Fibroblast of skin of left biceps (primary cell): ENCODE results near the gene ZIC4.

Experiments used
- DNase-seq, 2 experiments: peaks; one replicate each; pipeline ENCODE4 v3.0.0-alpha.2; 2013; ENCODE audit warnings: low read depth in 2 of 2

The ZIC4 gene

GRCh38 chr3:147354623-147355022 is 51.7 kb downstream of the ZIC4 start:
- DNase-seq, result no peak

DNA sequence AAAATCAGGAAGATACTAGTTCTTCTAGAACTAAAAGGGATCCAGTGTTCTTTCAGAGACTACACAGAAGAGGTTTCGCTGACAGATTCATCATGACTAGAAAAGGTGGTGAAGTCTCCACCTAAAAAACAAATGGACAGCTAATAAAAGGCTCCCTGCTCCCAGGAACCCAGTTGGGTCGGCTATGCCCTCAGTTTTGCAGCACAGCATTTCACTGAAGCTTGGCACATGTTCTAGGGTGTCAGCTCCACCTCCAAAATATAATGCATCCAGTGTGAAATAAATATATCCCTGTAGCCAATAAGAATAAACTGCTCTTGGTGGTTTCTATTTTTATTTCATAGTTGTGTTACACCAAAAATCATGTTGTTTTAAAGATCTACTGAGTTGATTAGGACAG is 55.0 kb downstream of the ZIC4 start:
- no peak for DNase-seq

DNA sequence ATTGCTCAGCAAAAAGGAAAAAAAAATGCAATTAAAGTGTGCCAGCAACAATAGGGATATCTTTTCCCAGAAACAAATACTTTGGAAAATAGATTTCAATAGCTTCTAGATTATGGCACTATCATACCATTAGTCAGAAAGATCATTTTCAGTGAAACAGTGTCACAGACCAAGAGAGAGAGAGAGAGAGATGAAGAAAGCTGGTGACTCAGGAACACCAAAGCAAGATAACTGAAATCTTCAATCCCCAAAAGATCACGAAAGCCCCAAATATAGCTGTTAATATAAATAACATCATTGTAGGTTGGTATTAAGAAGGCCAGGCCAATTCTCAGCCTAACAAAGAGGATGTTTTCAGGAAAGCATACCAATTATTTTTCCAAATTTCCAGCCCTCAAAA is 57.4 kb downstream of the ZIC4 start:
- DNase-seq, result no peak

DNA sequence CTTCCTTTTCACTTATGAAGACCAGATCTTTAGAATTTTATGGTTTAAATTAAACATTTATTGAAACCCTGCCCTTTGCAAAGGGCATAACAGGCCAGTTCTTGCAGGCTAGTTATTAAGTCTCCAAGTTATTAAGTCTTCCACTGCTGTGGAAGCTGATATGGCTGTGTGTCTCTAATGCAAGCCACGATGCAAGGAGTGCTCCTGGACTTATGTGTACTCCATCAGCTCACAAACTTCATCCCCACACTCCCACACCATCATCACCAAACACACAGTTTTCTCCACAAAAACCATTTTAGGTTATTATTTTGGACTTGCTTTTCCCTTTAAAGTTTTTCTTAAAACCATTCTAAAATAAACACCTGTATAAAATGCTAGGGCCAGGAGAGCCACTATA is 62.4 kb downstream of the ZIC4 start:
- DNase-seq, result no peak

GRCh38 chr3:147341727-147342126 is 64.6 kb downstream of the ZIC4 start:
- DNase-seq, result no peak

- DNase-seq, result no peak
These were observed 69.6 kb downstream of the ZIC4 start for GRCh38 chr3:147336543-147337278.
